Measurements from ENCODE around the gene KDM8.

KDM8 gene

GRCh38 chr16:27238591-27238990, 35.3 kb downstream of the KDM8 start:
- TF ChIP-seq EZH2phosphoT487 (IDR thresholded peaks at IDR 0.05; ENCODE audit: borderline replicate concordance) (no peak), CTCF (conservative IDR thresholded peaks at IDR 0.05; ENCODE audit: low read length) (no peak)
- Histone ChIP-seq H3K9me2 (replicated peaks; ENCODE audit: low read depth, low read length) (no peaks in the 10 kb centered on the region), H3K27me3 (ENCODE audit: insufficient read depth, low read length, poor library complexity, severe bottlenecking) (no peaks in the 10 kb centered on the region), H3K79me2 (ENCODE audit: insufficient read depth, low read length) (peaks cover 3% of the 10 kb centered on the region; the same call in 1 of the 2 replicates), H3F3A (ENCODE audit: low read depth) (peaks cover 7% of the 10 kb centered on the region; the same call in 1 of the 2 replicates), H3K4me3 (ENCODE audit: low read length, poor library complexity, severe bottlenecking) (no peak overlapping the region), H3K36me3 (ENCODE audit: insufficient read depth, low read length) (no peaks in the 10 kb centered on the region), H3K4me2 (ENCODE audit: low read depth, low read length, poor library complexity, severe bottlenecking) (no peak overlapping the region), H3K9me3 (ENCODE audit: insufficient read depth, low read depth, low read length) (no peaks in the 10 kb centered on the region), H3K4me1 (ENCODE audit: insufficient read depth, low read length, poor library complexity, severe bottlenecking) (peaks cover 56% of the 10 kb centered on the region), H2AFZ (ENCODE audit: low read length) (no peak overlapping the region), H3K9ac (ENCODE audit: low read depth, low read length, poor library complexity, severe bottlenecking) (peak overlapping the region; percentile 67), H4K20me1 (ENCODE audit: insufficient read depth, low read length, poor library complexity, severe bottlenecking) (no peaks in the 10 kb centered on the region)

- Histone ChIP-seq H3K9ac (ENCODE audit: low read depth, low read length, poor library complexity, severe bottlenecking) (no peak overlapping the region), H3K27me3 (ENCODE audit: insufficient read depth, low read length, poor library complexity, severe bottlenecking) (no peaks in the 10 kb centered on the region), H3F3A (ENCODE audit: low read depth) (peaks cover 7% of the 10 kb centered on the region; the same call in 1 of the 2 replicates), H3K9me3 (ENCODE audit: insufficient read depth, low read depth, low read length) (no peaks in the 10 kb centered on the region), H2AFZ (ENCODE audit: low read length) (no peak overlapping the region), H3K4me2 (ENCODE audit: low read depth, low read length, poor library complexity, severe bottlenecking) (no peak overlapping the region), H3K4me3 (ENCODE audit: low read length, poor library complexity, severe bottlenecking) (no peak overlapping the region), H3K79me2 (ENCODE audit: insufficient read depth, low read length) (no peaks in the 10 kb centered on the region; the same call in 1 of the 2 replicates), H3K9me2 (replicated peaks; ENCODE audit: low read depth, low read length) (no peaks in the 10 kb centered on the region), H3K4me1 (ENCODE audit: insufficient read depth, low read length, poor library complexity, severe bottlenecking) (peaks cover 52% of the 10 kb centered on the region), H4K20me1 (ENCODE audit: insufficient read depth, low read length, poor library complexity, severe bottlenecking) (no peaks in the 10 kb centered on the region), H3K36me3 (ENCODE audit: insufficient read depth, low read length) (no peaks in the 10 kb centered on the region)
- TF ChIP-seq EZH2phosphoT487 (IDR thresholded peaks at IDR 0.05; ENCODE audit: borderline replicate concordance) (no peak), CTCF (conservative IDR thresholded peaks at IDR 0.05; ENCODE audit: low read length) (no peak)
Measured at GRCh38 chr16:27239026-27239425, 35.7 kb downstream of the KDM8 start.

GRCh38 chr16:27239906-27240655, 36.8 kb downstream of the KDM8 start:
- TF ChIP-seq EZH2phosphoT487 (IDR thresholded peaks at IDR 0.05; ENCODE audit: borderline replicate concordance) (no peak), CTCF (conservative IDR thresholded peaks at IDR 0.05; ENCODE audit: low read length) (no peak)
- Histone ChIP-seq H3K9ac (ENCODE audit: low read depth, low read length, poor library complexity, severe bottlenecking) (no peak overlapping the region), H3K4me1 (ENCODE audit: insufficient read depth, low read length, poor library complexity, severe bottlenecking) (peaks cover 43% of the 10 kb centered on the region), H3K36me3 (ENCODE audit: insufficient read depth, low read length) (no peaks in the 10 kb centered on the region), H3K4me2 (ENCODE audit: low read depth, low read length, poor library complexity, severe bottlenecking) (no peak overlapping the region), H3K27me3 (ENCODE audit: insufficient read depth, low read length, poor library complexity, severe bottlenecking) (no peaks in the 10 kb centered on the region), H2AFZ (ENCODE audit: low read length) (no peak overlapping the region), H3K4me3 (ENCODE audit: low read length, poor library complexity, severe bottlenecking) (no peak overlapping the region), H3K9me3 (ENCODE audit: insufficient read depth, low read depth, low read length) (no peaks in the 10 kb centered on the region), H3K9me2 (replicated peaks; ENCODE audit: low read depth, low read length) (no peaks in the 10 kb centered on the region), H3F3A (ENCODE audit: low read depth) (peaks cover 3% of the 10 kb centered on the region; the same call in 1 of the 2 replicates), H3K79me2 (ENCODE audit: insufficient read depth, low read length) (no peaks in the 10 kb centered on the region), H4K20me1 (ENCODE audit: insufficient read depth, low read length, poor library complexity, severe bottlenecking) (no peaks in the 10 kb centered on the region)
